Prostate gland (tissue), 2 donors: Measurements from ENCODE around the gene ARHGAP24. TPM values are rescaled to one million over a fixed set of nuclear protein-coding genes. Genes with fewer than 3 reads are reported as not detected.

ENCODE experiments used
- DNase-seq: peaks from one replicate; pipeline ENCODE4 v3.0.0-alpha.2; 2019; ENCODE audit warnings: low spot score
- H3K27ac ChIP-seq, 2 donors: fragments of 200-600 bp; sonication (generic); 2 replicates each; pipeline ENCODE4 v1.5.1; 2017 to 2019
- H3K27me3 ChIP-seq: fragments of 200-600 bp; sonication (generic); replicated peaks from 2 replicates; pipeline ENCODE4 v1.5.1; 2019; ENCODE audit not compliant: insufficient read depth
- H3K36me3 ChIP-seq, 2 donors: fragments of 200-600 bp; sonication (generic); 1 replicate in 1 of 2; 2 replicates in 1 of 2; pipeline versions ENCODE4 v1.5.1 to v1.8.1; 2017 to 2019
- H3K4me1 ChIP-seq: fragments of 200-600 bp; sonication (generic); replicated peaks from 2 replicates; pipeline ENCODE4 v1.5.1; 2019
- H3K4me3 ChIP-seq, 2 donors: fragments of 200-600 bp; sonication (generic); 2 replicates each; pipeline ENCODE4 v1.5.1; 2017 to 2019
- H3K9me3 ChIP-seq: fragments of 200-600 bp; sonication (generic); 2 replicates; pipeline ENCODE4 v1.5.1; 2017
- POLR2A ChIP-seq: fragments of 450-650 bp; IDR thresholded peaks from one replicate; pipeline ENCODE4 v1.6.1; 2016; ENCODE audit warnings: antibody characterized with exemption, mild to moderate bottlenecking
- POLR2AphosphoS5 ChIP-seq: sonication (generic); formaldehyde crosslinking; IDR thresholded peaks from one replicate; pipeline ENCODE4 v1.6.1; 2017; ENCODE audit warnings: antibody characterized with exemption
- WGBS: methylation state at CpG from one replicate; pipeline ENCODE4 v1.1.5; 2018; 5-methylcytosine and 5-hydroxymethylcytosine counted together
- intact Hi-C: fragments of 100-400 bp; cut with DNase I; formaldehyde crosslinking; loops from one replicate; pipeline ENCODE4 v1.14.2; 2022
- total RNA-seq, 2 donors: library from RNA; depleted of rRNA; stranded (reverse); fragments of >200 nt; gene quantifications; one replicate each; pipeline ENCODE4 v1.1.0, GENCODE V29; 2016
- TF ChIP-seq, protein P1 (sequence below), 4 experiments: fragments of 200-600 bp in 2 of 4; fragments of 450-650 bp in 2 of 4; sonication (generic) in 2 of 4; IDR thresholded peaks; 1 replicate in 3 of 4; 2 replicates in 1 of 4; pipeline ENCODE4 v1.5.1; 2016 to 2019; ENCODE audit warnings: antibody characterized with exemption in 4 of 4, mild to moderate bottlenecking in 2 of 4, moderate library complexity in 2 of 4

ARHGAP24 gene
- total RNA-seq, 2 donors from 2014 or later = 6.7 to 7.4 TPM

DNA sequence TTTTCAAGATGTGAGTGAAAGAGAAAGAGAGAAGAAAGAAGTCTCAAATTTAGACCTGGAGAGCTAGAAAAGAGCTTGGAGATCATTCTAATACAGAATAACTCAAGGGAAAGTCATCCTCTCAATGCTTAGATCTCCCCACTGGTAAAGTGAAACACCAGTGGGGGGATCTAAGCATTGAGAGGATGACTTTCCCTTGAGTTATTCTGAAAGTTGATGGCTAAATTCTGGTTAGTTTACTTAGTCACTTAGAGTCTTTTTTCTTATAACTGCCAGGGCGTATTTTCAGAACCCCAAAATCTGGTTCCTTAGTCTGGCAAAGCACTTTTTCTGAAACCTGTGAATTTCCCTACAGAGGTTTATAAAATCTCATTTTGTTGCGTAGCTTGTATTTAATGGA is 198.6 kb downstream of the ARHGAP24 start:
- Histone ChIP-seq H3K27me3 (no peaks in the 10 kb centered on the region), H3K9me3 (no peaks in the 10 kb centered on the region), H3K4me3 (no peak overlapping the region), H3K4me1 (no peaks in the 10 kb centered on the region), H3K27ac (no peak overlapping the region), H3K36me3 (no peaks in the 10 kb centered on the region)
- TF ChIP-seq POLR2AphosphoS5 = no peak
- TF ChIP-seq, protein P1, sequence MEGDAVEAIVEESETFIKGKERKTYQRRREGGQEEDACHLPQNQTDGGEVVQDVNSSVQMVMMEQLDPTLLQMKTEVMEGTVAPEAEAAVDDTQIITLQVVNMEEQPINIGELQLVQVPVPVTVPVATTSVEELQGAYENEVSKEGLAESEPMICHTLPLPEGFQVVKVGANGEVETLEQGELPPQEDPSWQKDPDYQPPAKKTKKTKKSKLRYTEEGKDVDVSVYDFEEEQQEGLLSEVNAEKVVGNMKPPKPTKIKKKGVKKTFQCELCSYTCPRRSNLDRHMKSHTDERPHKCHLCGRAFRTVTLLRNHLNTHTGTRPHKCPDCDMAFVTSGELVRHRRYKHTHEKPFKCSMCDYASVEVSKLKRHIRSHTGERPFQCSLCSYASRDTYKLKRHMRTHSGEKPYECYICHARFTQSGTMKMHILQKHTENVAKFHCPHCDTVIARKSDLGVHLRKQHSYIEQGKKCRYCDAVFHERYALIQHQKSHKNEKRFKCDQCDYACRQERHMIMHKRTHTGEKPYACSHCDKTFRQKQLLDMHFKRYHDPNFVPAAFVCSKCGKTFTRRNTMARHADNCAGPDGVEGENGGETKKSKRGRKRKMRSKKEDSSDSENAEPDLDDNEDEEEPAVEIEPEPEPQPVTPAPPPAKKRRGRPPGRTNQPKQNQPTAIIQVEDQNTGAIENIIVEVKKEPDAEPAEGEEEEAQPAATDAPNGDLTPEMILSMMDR (IDR thresholded peaks at IDR 0.05) = no peak
- TF ChIP-seq POLR2A = no peak
- WGBS = 98% methylated on average over 2 of the region's 2 CpGs
- DNase-seq = no peak
- intact Hi-C loops = no loop called here

DNA sequence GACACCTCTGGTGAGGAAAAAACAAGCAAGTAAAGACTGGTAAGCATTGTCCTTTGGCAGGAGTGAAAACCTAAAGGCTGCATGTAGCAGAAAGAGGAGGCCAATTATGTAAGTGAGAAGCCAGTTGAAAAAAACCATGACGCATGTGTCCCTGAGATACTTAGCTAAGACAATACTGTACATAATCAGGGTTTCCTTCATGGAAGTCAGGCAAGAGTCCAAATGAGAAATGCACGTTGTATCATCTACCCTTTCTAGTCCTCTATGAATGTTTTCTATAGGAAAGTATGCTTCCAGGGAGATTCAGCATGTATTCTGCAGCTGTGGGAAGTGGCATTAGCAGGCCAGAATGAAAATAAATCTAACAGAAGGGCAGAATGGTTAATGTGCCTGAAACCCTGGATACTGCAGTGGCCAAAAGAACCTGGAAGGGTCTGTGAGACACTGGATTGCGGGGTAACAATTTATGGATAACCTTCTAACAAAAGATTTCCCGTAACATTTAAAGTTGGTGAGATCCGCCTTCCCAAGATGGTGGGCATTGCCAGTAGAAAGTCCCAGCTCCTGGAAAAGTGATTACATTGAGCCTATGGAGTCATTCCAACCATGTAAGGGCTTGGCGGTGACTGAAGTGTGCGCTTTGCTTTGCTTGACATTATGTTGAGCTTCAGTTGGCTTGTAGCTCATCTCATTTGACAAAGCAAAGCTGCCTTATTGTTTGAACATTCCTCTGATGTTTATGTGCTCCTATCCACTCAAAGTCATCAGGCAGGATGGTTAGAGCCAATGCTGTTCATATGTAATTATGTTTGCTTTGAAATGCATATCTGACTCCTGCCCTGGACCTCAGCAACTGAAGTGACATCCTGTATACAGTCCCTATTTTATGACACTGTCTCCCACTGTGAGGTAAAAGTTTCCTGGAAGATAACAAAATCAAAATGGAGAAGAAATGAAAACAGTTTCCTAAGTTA is 200.4 kb downstream of the ARHGAP24 start:
- TF ChIP-seq, protein P1 (IDR thresholded peaks at IDR 0.05) = no peak
- no peak for TF ChIP-seq POLR2A
- TF ChIP-seq POLR2AphosphoS5 = no peak
- Histone ChIP-seq H3K4me3 (no peak overlapping the region), H3K4me1 (no peaks in the 10 kb centered on the region), H3K27me3 (no peaks in the 10 kb centered on the region), H3K27ac (no peak overlapping the region), H3K36me3 (no peaks in the 10 kb centered on the region), H3K9me3 (no peaks in the 10 kb centered on the region)
- intact Hi-C loops = no loop called here
- DNase-seq = no peak
- WGBS = 86% methylated on average over 7 of the region's 7 CpGs

DNA sequence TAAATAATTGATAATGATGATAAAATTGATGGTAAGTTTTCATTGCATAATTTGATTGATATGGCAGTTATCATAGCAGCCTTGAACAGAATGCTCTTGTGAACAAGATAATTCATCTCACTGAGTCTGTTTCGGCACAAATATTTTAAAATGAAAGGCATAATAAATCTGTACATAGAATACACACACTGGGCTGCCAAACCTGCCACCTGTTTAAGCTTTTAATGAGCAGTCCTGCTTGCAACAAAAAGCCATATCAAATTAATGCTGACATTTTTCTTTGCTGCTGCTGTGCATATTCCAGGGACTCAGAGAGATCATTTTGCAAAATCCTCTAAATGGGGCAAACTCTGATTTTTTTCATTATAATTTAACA is 201.1 kb downstream of the ARHGAP24 start:
- intact Hi-C loops = no loop called here
- TF ChIP-seq POLR2A = no peak
- TF ChIP-seq POLR2AphosphoS5 = no peak
- TF ChIP-seq, protein P1 (IDR thresholded peaks at IDR 0.05) = no peak
- Histone ChIP-seq H3K27me3 (no peaks in the 10 kb centered on the region), H3K9me3 (no peaks in the 10 kb centered on the region), H3K4me1 (no peaks in the 10 kb centered on the region), H3K27ac (no peak overlapping the region), H3K4me3 (no peak overlapping the region), H3K36me3 (no peaks in the 10 kb centered on the region)
- 37% methylated on average over 1 of the region's 1 CpG for WGBS
- no peak for DNase-seq

GRCh38 chr4:85676850-85677590 is 202.1 kb downstream of the ARHGAP24 start:
- 46% methylated on average over 5 of the region's 5 CpGs for WGBS
- no peaks in the 10 kb centered on the region for H3K4me1 ChIP-seq
- TF ChIP-seq, protein P1 (IDR thresholded peaks at IDR 0.05) = no peak
- TF ChIP-seq POLR2A = no peak
- no peak for TF ChIP-seq POLR2AphosphoS5
- no peaks in the 10 kb centered on the region for H3K27me3 ChIP-seq
- H3K4me3 ChIP-seq = no peak overlapping the region
- no peak for DNase-seq
- no peaks in the 10 kb centered on the region for H3K9me3 ChIP-seq
- no peaks in the 10 kb centered on the region for H3K36me3 ChIP-seq
- intact Hi-C loops = no loop called here
- no peak overlapping the region for H3K27ac ChIP-seq
